HG02938 (cell line): ENCODE measurements around the gene CDCP2.
"Not testable (repeated sequence)": the region's sequence is repeated elsewhere in the genome, so short reads cannot be mapped to it uniquely, and the experiment has no call there.

Source experiments
- ATAC-seq: cut with Tn5 transposase; IDR thresholded peaks from one replicate; pipeline ENCODE4 v1.9.1; 2021; ENCODE audit warnings: mild to moderate bottlenecking, moderate library complexity; ENCODE audit not compliant: unreplicated experiment

Gene CDCP2

GRCh38 chr1:54168206-54168965 is 15.6 kb upstream of the CDCP2 start:
- no peak for ATAC-seq

GRCh38 chr1:54167422-54168139 is 14.8 kb upstream of the CDCP2 start:
- no peak for ATAC-seq

- not testable (repeated sequence) for ATAC-seq
Measured at GRCh38 chr1:54166357-54166756, 13.6 kb upstream of the CDCP2 start.

DNA sequence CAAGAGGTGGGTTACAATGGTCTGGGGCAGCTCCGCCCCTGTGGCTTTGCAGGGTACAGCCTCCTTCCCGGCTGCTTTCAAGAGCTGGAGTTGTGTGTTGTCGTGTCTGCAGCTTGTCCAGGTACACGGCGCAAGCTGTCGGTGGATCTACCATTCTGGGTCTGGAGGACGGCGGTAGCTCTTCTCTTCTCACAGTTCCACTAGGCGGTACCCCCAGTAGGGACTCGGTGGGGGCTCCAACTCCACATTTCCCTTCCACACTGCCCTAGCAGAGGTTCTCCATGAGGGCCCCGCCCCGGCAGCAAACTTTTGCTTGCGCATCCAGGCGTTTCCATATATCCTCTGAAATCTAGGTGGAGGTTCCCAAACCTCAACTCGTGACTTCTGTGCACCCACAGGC is 12.3 kb upstream of the CDCP2 start:
- no peak for ATAC-seq

DNA sequence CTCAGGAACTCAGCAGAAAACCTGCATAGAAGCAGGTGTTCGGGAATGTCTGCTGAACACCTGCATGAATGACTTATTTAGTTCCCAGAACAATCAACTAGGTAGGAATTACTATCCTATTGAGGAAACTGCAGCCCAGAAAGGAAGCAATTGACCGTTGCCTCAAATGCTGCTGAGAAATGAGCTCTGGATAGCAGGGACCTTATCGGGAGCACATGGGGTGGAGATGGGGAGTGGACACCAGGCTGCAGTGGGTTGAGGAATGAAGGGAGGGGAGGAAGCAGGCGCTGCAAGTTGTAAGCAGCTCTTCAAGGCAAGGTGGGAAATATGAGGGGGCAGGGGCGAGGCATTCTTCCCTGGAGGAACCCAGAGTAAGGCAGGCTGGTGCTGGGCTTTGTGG is 10.8 kb upstream of the CDCP2 start:
- no peak for ATAC-seq

GRCh38 chr1:54163051-54163450 is 10.3 kb upstream of the CDCP2 start:
- no peak for ATAC-seq

- no peak for ATAC-seq
Measured at GRCh38 chr1:54161495-54162168, 8.8 kb upstream of the CDCP2 start.

DNA sequence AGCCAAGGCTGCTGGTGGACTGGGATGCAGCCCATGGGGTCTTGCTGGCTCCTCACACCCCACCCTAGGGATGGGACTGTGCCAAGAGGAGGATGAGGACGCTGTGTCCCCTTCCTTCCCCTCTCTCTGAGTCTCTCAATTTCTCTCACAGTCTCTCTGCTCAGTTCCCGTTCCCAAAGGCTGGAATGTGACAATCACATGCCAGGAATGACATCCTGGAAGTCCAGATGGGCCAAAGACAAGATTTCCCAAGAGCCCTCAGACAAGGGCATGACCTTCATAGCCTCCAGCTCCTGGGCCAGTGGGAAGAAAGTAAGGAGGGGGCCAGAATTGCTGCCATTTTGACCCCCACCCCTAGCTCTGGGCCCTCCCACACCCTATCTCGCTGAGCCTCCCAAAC is 7.6 kb upstream of the CDCP2 start:
- no peak for ATAC-seq

GRCh38 chr1:54159733-54160316 is 7.0 kb upstream of the CDCP2 start:
- ATAC-seq = no peak

DNA sequence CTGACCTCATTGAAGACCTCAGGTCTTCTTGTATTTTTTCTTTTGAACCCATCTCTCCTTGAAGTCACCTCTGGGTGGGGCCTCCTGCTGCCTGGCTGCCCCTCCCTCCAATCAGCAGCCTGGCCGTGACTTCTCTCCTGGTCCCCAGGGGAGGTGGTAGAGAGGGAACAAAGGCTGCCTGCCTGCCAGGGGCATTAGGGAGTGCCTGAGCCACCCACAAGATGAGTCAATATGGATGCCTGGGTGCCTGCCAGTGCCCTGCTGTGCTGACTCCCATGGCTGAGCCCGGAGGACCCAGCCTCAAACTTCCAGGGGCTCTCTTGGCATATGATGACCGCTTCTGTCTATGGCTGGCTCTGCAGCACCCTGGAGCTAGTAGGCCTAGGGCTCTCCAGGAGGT is 5.3 kb upstream of the CDCP2 start:
- no peak for ATAC-seq

- no peak for ATAC-seq
Measured at GRCh38 chr1:54157401-54157800, 4.6 kb upstream of the CDCP2 start.

DNA sequence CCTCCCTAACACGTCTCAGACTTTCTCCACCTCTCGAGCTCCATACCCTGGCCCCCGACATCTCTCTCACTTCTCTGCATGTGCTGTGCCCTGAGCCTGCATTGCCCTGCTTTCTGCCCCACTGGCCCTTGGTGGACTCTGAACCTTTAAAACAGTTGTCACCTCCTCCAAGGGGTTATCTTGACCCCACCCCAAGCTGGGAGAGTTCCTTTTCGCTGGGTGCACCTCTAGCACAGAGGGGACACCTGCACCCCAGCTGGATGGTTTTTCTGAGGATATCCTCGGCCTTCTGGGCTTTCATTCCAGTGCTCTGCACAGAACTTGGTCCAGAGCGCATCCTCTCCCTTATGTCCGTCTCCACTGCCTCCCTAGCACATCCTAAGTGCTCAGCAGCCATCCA is 4.2 kb upstream of the CDCP2 start:
- ATAC-seq = no peak

- ATAC-seq = no peak
Measured at GRCh38 chr1:54156201-54156600, 3.4 kb upstream of the CDCP2 start.

- no peak for ATAC-seq
Measured at GRCh38 chr1:54153535-54154439, 987 bp upstream of the CDCP2 start.

GRCh38 chr1:54151013-54151412 is 1.8 kb downstream of the CDCP2 start:
- no peak for ATAC-seq

DNA sequence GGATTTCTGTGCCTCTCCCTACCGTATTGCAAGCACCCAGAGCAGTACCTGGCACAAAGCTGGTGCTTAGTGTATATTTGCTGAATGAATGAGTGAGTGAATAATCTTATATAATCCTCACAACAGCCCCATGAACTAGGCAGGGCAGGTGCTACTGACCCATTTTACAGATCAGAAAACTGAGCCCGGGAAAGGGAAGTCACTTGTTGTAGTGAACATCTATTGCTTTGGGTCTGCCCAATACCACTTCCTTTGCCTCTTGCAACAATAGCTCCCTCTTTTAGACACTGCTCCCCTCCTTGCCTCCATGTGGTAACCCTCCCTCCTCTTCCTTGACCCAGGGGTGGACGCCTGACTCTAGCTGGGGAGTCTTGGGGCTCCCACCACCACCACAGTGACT is 3.1 kb downstream of the CDCP2 start:
- no peak for ATAC-seq

- no peak for ATAC-seq
Measured at GRCh38 chr1:54144366-54144765, 8.4 kb downstream of the CDCP2 start.

- ATAC-seq = no peak
Measured at GRCh38 chr1:54142146-54142900, 10.5 kb downstream of the CDCP2 start.

DNA sequence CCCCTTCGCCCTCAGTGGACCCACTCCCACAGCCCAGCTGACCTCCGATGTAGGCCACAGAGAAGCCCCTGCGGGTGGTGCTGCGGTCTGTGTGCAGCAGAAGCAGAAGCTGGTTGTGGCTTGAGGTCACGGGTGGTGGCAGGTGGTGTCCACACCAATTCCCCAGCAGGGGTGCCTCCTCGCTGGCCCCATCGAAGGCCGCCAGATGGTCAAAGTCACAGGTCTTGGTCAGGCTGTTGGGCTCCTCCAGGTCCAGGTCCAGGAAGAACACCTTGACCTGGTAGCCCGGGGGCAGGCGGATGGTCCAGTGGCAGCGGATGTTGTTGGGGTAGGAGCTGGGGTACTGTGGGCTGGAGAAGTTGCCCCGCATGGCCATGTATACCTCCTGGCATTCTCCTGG is 13.1 kb downstream of the CDCP2 start:
- ATAC-seq = no peak

GRCh38 chr1:54138994-54139393 is 13.8 kb downstream of the CDCP2 start:
- ATAC-seq = no peak
